ENCODE measurements around the gene MTR.
"Not testable (repeated sequence)": the region's sequence is repeated elsewhere in the genome, so short reads cannot be mapped to it uniquely, and the experiment has no call there.

MTR gene

DNA sequence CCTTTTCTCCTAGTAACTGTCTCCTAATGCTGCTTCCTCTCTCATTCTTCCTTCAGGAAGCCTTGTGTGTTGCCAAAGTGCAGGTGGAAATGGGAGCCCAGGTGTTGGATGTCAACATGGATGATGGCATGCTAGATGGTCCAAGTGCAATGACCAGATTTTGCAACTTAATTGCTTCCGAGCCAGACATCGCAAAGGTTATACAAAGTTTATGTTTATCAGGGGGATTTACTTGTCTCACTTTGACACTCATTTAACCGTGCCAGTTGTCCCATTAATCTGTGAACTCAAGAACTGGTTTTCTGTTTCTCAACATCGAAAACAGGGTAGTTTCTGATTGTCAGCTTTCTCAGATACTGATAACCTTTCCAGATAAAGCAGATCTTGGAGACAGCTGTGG, 40.4 kb downstream of the MTR start:
- DNase-seq: no peak

DNA sequence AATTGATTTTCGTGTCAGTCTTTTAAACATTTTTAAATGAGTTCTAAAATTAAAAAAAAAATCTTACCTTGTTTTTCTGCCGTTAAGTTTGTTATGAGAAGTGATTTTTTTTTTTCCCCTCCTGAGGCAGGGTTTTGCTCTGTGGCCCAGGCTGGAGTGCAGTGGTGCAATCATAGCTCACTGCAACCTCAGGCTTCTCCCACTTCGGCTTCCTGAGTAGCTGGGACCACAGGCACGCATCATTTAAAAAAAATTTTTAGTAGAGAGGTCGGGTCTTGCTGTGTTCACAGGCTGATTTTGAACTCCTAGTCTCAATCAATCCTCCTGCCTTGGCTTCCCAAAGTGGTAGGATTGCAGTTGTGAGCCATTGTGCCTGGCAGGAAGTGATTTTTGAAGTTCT, 41.1 kb downstream of the MTR start:
- no peak for DNase-seq

GRCh38 chr1:236837115-236837514, 42.0 kb downstream of the MTR start:
- no peak for DNase-seq

- no peak for DNase-seq
Measured at GRCh38 chr1:236837897-236838296, 42.8 kb downstream of the MTR start.

DNA sequence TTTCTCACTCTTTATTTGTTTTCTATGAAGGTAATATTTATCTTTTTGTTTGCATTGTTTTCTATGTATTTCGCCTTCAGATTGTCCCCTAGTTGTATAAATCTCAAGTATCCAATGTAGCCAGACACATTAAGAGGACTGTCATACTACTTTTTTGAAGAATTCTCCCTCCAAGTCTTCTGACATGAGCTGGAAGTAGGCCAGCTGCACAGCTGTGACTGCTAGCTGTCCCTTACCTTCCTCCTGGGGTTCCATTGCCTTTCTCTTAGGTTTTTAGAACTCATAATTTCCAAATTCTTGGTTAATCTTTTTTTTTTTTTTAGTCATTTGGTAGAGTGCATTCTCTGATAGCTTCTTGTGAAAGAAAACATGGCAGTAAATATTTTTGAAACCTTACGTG, 46.2 kb downstream of the MTR start:
- no peak for DNase-seq

- DNase-seq: no peak
Measured at GRCh38 chr1:236844499-236845271, 49.6 kb downstream of the MTR start.

GRCh38 chr1:236845830-236846229, 50.7 kb downstream of the MTR start:
- no peak for DNase-seq

- DNase-seq: no peak
Measured at GRCh38 chr1:236848274-236848923, 53.3 kb downstream of the MTR start.

DNA sequence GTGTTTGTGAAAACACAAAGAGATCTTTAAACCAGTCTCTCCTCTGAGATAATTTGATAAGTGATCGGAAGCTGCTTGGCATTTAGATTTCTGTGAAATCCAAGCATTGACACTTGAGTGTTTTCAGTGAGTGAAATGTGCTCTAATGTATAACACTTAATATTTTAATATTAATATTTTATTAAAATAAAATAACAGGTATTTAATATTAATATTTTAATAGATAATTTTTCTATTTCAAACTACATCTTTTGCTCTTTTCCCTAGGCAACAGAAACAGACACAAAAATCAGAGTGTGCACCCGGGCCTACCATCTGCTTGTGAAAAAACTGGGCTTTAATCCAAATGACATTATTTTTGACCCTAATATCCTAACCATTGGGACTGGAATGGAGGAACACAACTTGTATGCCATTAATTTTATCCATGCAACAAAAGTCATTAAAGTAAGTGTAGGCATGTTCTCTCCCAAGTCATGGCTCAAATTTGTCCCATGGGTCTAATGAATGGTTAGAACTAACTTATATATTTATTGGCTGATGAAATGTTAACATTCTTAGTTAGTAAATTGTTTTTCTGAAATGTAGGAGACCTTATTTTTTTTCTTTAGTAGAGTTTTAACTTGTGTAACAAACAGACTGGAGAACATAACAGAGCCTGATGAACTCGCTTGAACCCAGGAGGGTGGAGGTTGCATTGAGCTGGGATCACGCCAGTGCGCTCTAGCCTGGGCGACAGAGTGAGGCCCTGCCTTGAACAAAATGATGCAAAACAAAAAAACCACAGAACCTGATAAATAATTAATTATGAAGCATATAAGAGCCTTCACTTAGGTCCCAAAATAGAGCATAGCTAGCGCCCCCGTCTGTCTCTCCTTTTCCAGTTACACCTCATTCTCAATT, 55.2 kb downstream of the MTR start:
- no peak for DNase-seq

DNA sequence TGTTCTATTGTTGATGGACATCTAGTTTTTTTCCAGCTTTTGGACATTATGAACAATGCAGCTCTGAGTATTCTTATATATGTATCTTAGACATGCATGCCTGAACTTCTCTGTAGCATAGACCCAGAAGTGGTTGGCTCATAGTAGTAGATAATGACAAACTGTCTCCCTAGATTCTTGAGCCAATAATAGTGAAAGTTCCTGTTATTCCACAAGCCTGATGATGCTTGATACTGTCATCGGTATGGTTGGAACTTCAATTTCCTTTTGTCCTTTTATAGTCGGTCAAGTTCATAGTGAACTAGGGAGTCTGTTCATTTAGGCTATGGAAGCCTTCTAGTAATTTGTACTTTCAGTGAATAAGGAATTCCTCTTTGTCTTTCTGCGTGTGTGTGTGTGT, 56.8 kb downstream of the MTR start:
- DNase-seq: no peak

DNA sequence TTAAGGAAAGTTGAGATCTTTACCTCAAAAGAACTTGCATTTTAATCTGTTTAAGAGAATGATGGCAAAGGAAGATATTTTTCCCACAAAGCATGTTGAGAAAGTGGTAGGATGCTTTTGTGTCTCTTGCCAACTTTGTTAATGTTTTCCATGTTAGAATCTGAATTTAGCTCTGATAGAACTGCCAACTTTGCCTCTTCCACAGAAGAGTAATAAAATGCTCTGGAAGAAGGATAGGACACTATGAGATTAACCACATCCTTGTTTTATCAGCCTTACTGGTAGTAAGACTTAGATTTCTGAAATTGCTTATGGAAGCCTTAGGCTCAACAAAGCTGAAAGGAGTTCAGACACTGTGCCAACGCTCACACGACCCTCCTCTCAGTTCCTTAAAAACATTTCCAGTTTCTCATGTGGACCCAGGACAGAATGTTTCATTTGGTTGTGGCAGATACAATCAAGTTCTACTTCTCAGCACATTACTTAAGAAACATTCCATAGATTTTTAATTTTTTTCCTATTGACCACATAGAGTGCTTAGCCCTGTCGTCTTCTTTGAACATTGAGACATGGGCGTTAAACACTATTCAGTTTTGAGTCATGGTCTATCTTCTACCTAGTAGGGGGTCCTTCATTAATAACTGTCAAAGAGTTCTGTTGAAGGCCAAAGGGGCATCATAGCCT, 59.0 kb downstream of the MTR start:
- no peak for DNase-seq

GRCh38 chr1:236854605-236854983, 59.5 kb downstream of the MTR start:
- DNase-seq: no peak

DNA sequence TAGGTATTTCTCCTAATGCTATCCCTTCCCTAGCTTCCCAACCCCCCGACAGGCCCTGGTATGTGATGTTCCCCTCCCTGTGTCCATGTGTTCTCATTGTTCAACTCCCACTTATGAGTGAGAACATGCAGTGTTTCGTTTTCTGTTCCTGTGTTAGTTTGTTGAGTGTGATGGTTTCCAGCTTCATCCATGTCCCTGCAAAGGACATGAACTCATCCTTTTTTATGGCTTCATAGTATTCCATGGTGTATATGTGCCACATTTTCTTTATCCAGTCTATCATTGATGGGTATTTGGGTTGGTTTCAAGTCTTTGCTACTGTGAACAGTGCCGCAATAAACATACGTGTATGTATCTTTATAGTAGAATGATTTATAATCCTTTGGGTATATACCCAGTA, 61.6 kb downstream of the MTR start:
- DNase-seq: not testable (repeated sequence)

DNA sequence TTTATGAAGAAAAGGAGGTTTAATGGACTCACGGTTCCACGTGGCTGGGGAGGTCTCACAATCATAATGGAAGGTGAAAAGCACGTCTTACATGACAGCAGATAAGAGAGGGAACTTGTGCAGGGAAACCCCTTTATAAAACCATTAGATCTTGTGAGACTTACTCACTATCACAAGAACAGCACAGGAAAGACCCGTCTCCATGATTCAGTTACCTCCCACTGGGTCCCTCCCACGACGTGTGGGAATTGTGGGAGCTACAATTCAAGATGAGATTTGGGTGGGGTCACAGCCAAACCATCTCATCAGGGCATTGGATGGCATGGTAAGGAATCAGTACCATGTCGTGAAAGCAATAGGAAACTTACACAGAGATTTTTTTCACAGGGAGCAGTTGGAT, 63.1 kb downstream of the MTR start:
- no peak for DNase-seq

- no peak for DNase-seq
Measured at GRCh38 chr1:236860101-236860500, 65.0 kb downstream of the MTR start.

GRCh38 chr1:236860674-236861073, 65.6 kb downstream of the MTR start:
- DNase-seq: no peak

GRCh38 chr1:236861560-236862218, 66.6 kb downstream of the MTR start:
- peak; percentile 4 for DNase-seq

- DNase-seq: no peak
Measured at GRCh38 chr1:236862219-236862591, 67.1 kb downstream of the MTR start.

GRCh38 chr1:236862615-236863211, 67.6 kb downstream of the MTR start:
- DNase-seq: no peak

DNA sequence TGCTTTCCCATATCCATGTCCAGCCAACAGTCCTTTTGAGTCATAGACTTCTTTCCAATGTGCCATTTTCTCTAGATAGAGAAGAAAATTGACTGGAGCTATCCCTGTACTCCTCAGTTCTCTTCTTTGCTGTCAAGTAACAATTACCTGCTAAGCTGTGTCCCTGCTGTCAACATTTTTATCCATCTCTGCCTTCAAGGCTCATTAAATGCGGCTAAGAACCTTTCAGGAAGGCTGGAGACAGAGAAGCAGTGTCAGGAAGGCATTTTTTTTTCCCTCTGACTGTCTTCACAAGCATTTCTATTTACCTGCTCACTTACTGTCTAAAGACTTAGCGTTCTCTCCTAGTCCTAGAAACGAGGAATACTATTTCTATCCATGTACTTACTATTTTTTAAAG, 69.1 kb downstream of the MTR start:
- DNase-seq: no peak

GRCh38 chr1:236864996-236865817, 70.1 kb downstream of the MTR start:
- DNase-seq: no peak

Measured in CD4-positive, alpha-beta T cell treated with Interleukin-21 for 1 hour (primary cell).